ENCODE results near the gene USHBP1.
"Not testable (repeated sequence)": the region's sequence is repeated elsewhere in the genome, so short reads cannot be mapped to it uniquely, and the experiment has no call there.

Gene USHBP1

DNA sequence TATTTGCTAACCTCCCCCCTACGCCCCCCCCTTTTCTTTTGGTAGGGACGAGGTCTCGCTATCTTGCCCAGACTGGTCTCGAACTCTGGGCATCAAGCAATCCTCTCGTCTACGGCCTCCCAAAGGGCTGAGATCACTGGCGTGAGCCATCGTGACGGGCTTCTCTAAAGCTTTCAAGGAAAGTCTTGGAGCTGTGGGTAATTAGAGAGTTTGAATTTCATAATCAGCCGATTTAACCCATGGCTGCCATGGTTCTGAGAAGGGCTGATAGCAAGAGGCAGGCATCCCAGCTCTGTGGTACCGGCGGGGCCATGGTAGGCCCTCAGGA lies 39.4 kb upstream of the USHBP1 start:
- peaks cover 21% of the 10 kb centered on the region for H3K4me1 Mint-ChIP-seq
- H3K9me3 Mint-ChIP-seq = no peaks in the 10 kb centered on the region
- ATAC-seq (ENCODE audit: low read depth) (no peak), DNase-seq (ENCODE audit: low spot score in 2 of 2) (no peak)
- H3K27me3 Mint-ChIP-seq = no peaks in the 10 kb centered on the region
- H3K27ac Mint-ChIP-seq = no peak overlapping the region
- peak overlapping the region; percentile 78 for H3K4me3 Mint-ChIP-seq
- H3K36me3 Mint-ChIP-seq = no peaks in the 10 kb centered on the region

DNA sequence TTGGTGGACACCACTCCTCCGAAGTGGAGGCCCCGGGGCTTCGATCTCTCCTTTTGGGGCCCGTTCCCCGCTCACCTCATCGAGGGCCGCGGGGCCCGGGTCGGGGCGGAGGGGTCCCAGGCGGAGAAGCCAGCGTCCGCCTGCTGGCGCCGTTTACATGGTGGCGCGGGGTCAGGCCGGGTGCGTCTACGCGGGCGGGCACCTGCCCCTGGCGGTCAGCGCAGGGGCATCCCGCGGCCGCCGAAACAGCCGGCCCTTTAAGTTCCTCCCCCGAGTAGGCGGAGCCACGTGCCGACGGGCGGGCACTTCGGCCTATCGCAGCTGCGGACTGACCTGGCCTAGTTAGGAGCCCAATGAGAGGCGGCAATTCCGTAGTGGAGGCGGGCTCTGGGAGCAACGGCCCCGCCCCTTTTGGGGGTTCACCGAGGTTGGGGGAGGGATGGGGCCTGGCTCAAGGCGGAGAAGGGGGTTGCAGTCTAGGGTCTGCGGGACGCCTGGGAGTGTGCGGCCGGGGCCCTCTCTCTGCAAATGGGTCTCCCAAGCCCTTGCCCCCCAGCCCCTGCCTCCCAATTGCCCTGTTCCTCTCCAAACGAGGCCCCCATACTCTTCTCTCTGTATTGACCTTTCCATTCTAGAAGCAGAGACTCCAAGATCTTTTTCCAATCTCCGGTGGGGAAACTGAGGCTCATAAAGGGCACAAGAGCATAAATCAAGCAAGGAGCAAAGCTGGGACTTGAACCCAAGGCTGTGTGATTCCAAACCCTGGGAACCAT lies 38.8 kb upstream of the USHBP1 start, which contains the start of gene ABHD8:
TSS of gene ABHD8 (minus strand) at position 259 of the 773 bp plus-strand sequence. CDS start 1,809 bp downstream, outside the sequence.
- peak; percentile 67 for ATAC-seq (ENCODE audit: low read depth)
- Mint-ChIP-seq H3K4me1 (peaks cover 21% of the 10 kb centered on the region), H3K4me3 (peak within 1 kb of the TSS; percentile 78), H3K27me3 (no peaks in the 10 kb centered on the region), H3K27ac (peak within 1 kb of the TSS; percentile 37), H3K36me3 (no peaks in the 10 kb centered on the region), H3K9me3 (no peaks in the 10 kb centered on the region)
- DNase-seq (ENCODE audit: low spot score in 2 of 2) = peak; percentile 92 to 93

DNA sequence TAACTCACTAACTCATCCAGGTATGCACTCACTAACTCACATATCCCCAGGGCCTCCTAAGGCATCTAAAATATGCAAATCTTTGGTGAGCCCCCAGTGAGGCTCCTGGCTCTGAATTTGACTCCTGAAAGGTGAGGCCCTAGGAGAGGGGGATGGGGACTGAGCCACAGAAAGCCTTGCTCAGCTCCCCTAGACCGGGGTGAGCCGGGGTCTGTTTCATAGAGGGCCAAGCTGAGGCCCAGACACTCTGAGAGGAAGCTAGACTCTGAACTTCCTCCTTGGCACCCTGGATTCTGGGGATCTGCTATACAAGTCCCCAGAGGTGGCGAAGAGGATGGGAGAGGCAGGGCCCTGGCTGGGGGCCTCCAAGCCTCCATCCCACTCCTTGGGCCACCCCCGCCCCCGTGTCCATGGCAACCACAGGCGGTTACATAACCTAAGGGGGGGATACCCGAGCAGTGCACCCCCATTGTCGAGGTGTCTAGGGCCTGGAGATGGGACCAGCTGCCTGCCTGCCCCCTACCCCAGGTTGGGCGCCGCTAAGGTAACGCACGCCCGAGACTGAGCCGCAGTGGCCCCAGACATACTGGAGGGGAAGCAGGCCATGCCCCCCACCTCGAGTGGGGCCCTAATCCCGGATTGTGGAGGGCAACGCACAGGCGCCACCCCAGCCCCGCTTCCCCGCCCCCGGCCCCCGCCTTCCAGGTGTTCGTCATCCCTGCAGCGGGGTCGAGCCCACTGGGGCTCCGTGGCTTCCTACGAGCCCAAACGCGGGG lies 38.0 kb upstream of the USHBP1 start:
- no peak overlapping the region for H3K27ac Mint-ChIP-seq
- no peak for ATAC-seq (ENCODE audit: low read depth)

DNA sequence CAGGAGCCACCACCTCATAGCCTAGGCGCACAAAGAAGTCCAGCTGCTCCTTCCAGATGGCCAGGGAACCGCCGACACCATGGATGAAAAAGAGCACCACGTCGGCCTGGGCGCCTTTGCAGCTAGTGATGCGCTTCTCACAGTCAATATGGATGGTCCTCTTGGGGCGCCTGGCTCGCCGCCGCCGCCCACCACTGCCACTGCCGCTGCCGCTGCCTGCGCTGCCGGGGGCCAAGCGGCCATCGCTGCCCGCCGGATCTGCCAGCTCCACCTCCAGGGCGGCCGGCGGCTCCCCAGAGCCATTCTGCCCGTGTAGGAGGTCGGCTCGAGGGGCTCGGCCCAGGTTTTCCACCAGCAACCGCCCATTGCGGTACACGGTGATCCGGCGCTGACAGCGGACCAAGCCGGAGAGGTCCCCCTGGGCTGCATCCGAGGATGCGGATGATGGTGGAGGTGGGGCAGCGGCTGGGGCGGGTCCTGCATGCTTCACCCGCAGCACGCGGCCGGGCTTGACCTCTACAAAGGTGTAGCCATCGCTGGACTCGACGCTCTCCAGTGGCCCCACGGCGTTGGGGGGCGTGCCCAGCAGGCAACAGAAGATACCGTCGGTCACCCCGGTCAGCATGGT lies 36.6 kb upstream of the USHBP1 start:
- Mint-ChIP-seq H3K9me3 (no peaks in the 10 kb centered on the region), H3K4me1 (peaks cover 13% of the 10 kb centered on the region), H3K27ac (no peak overlapping the region), H3K27me3 (no peaks in the 10 kb centered on the region), H3K4me3 (no peak overlapping the region), H3K36me3 (no peaks in the 10 kb centered on the region)
- DNase-seq (ENCODE audit: low spot score in 2 of 2) (no peak), ATAC-seq (ENCODE audit: low read depth) (no peak)

More for the DNA sequence above, 38.0 kb upstream of the USHBP1 start:
- Mint-ChIP-seq H3K4me1 (peaks cover 16% of the 10 kb centered on the region), H3K27me3 (no peaks in the 10 kb centered on the region), H3K9me3 (no peaks in the 10 kb centered on the region), H3K36me3 (no peaks in the 10 kb centered on the region), H3K4me3 (peak overlapping the region; percentile 78)
- DNase-seq (ENCODE audit: low spot score in 2 of 2) = peak in 1 of 2 donors; percentile 55

DNA sequence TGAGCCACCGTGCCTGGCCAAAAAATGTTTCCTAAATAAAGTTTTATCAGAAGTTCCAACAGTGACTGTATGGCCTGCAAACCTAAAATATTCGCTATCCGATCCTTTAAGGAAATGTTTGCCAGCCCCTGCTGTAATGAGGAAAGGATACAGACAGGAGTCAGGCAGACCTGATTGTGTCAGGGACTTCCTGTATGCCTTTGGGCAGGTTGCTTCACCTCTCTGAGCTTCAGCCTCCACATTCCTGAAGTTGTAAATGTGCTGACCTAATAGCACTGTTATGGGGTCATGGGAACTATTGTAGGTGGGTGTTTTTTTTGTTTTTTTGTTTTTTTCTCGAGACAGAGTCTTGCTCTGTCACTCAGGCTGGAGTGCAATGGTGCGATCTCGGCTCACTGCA lies 32.4 kb upstream of the USHBP1 start:
- Mint-ChIP-seq H3K27me3 (no peaks in the 10 kb centered on the region), H3K4me3 (no peak overlapping the region), H3K27ac (no peak overlapping the region), H3K4me1 (peaks cover 4% of the 10 kb centered on the region), H3K9me3 (no peaks in the 10 kb centered on the region), H3K36me3 (no peaks in the 10 kb centered on the region)
- no peak for ATAC-seq (ENCODE audit: low read depth)
- DNase-seq (ENCODE audit: low spot score in 2 of 2) = no peak

DNA sequence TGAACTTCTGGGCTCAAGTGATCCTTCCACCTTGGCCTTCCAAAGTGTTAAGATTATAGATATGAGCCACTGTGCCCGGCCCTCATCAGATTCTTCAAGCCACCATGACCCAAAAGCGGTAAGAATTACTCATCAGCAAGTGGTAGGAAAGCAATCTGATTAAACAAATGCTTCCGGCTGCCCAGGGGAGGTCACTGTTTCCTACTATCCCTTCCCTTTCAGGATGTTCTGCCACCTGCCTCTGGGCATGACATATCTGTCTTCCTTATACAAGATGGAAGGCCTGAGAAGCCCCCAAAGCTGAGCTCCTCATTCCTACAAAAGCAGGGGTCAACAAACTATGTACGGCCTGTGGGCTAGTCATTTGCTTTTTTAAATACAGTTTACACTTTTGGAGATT lies 31.7 kb upstream of the USHBP1 start:
- Mint-ChIP-seq H3K36me3 (no peaks in the 10 kb centered on the region), H3K4me1 (peaks cover 5% of the 10 kb centered on the region), H3K4me3 (no peak overlapping the region), H3K27ac (no peak overlapping the region), H3K27me3 (no peaks in the 10 kb centered on the region), H3K9me3 (no peaks in the 10 kb centered on the region)
- DNase-seq (ENCODE audit: low spot score in 2 of 2) (no peak), ATAC-seq (ENCODE audit: low read depth) (no peak)

DNA sequence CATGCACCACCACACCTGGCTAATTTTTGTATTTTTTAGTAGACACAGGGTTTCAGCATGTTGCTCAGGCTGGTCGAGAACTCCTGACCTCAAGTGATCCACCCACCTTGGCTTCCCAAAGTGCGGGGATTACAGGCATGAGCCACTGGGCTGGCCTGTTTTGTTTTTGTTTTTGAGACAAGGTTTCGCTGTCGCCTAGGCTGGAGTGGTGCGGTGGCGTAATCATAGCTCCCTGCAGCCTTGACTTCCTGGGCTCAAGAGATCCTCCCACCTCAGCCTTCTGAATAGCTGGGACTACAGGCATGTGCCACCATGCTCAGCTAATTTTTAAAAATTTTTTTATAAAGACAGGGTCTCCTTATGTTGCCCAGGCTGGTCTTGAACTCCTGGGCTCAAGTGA lies 31.0 kb upstream of the USHBP1 start:
- H3K9me3 Mint-ChIP-seq; ATAC-seq (ENCODE audit: low read depth); H3K4me3 Mint-ChIP-seq; H3K27ac Mint-ChIP-seq; H3K36me3 Mint-ChIP-seq; DNase-seq (ENCODE audit: low spot score in 2 of 2); H3K27me3 Mint-ChIP-seq; H3K4me1 Mint-ChIP-seq: not testable (repeated sequence)

DNA sequence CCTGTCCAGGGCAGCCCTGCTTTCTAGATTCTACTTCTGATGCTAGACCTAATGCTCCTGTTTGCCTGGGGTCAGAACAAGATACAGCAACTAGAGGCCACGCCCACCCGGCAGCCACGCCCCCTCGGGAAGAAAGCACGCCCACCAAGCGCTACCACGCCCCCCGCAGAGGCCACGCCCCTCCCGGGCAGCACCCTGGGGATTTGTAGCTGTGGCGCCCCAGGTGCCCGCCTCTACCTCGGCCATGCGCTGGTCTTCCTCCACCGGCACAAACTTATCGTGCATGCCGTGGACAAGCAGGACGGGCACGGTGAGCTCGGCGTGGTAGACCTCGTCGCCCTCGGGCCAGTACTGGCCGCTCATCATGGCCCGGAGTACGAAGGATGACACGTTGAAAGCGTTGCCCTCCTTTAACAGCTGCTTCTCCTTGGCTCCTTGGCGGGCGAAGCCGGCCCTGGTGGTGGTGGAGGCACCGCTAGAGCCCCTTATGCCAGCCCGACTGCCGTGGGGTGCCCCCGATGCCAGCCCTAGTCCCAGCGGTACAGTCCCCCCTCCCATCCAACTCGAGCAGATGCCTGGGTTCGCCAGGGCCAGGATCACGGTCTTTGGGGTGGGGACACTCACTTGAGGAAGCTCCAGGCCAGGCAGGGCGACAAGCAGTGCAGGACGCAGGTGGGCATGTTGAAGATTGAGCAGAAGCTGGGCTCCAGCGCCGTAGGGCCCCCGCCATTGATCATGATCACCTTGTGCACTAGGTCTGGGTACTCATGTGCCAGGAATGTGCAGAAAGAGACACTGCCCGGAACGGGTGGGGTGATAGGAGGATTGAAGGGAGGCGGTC lies 29.7 kb upstream of the USHBP1 start:
- no peaks in the 10 kb centered on the region for H3K36me3 Mint-ChIP-seq
- no peak overlapping the region for H3K27ac Mint-ChIP-seq
- ATAC-seq (ENCODE audit: low read depth) (peak; percentile 26), DNase-seq (ENCODE audit: low spot score in 2 of 2) (peak; percentile 60 to 82)
- H3K4me1 Mint-ChIP-seq = peaks cover 5% of the 10 kb centered on the region
- no peaks in the 10 kb centered on the region for H3K9me3 Mint-ChIP-seq
- H3K4me3 Mint-ChIP-seq = no peak overlapping the region
- H3K27me3 Mint-ChIP-seq = no peaks in the 10 kb centered on the region

DNA sequence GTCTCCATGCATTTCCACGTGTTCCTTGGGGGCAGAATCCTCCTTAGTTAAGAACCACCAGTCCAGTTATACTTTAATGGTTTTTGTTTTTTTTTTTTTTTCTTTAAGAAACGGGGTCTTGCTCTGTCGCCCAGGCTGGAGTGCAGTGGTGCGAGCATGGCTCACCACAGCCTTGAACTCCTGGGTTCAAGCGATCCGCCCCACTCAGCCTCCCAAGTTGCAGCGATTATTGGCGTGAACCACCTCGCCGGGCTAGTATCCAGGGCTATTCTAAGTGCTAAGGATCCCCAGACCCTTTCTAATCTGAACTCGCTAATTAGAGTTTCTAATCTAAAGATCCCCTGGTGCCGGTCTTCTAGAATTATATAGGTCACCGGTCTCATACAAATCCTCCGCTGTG lies 29.1 kb upstream of the USHBP1 start:
- Mint-ChIP-seq H3K4me1 (peaks cover 5% of the 10 kb centered on the region), H3K4me3 (no peak overlapping the region), H3K9me3 (no peaks in the 10 kb centered on the region), H3K36me3 (no peaks in the 10 kb centered on the region), H3K27me3 (no peaks in the 10 kb centered on the region), H3K27ac (no peak overlapping the region)
- ATAC-seq (ENCODE audit: low read depth) (no peak), DNase-seq (ENCODE audit: low spot score in 2 of 2) (no peak)

DNA sequence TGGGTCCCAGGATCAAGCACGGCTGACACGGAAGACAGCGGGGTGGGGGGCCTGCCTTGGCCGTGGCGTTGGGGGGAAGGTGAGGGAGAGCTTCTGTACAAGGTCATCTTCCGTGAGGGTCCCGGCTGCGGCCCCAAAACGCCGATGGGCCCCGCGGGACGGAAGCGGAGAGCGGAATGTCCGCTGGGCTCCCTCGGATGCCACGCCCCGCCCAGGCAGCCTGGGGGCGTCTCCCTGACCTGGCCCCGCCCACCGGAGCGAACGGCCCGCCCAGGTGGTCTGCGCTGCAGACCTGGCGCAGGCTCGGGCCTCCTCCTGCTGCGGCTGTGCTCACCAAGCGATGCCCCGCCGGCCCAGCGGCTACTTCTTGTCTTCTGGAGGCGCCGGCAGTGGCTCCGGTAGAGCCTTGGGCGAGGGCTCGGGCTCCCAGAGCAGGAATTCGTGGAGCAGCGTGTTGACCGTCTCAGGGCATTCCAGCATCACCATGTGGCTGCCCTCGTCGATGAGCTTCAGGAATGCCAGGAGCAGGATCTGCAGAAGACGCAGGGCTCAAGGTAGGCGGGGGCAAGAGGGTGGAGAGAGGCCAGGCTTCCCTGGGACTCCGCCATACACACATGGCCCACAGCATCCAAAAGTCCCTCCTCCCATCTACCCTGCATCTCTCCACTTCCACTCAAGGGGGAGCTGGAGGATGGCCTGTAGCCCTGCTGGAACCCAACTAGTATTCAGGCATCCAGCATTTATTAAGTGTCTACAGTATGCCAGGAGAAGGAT lies 27.9 kb upstream of the USHBP1 start:
- ATAC-seq (ENCODE audit: low read depth) (peak; percentile 89), DNase-seq (ENCODE audit: low spot score in 2 of 2) (peak; percentile 81 to 87)
- Mint-ChIP-seq H3K36me3 (no peaks in the 10 kb centered on the region), H3K27me3 (no peaks in the 10 kb centered on the region), H3K27ac (no peak overlapping the region), H3K4me1 (peaks cover 5% of the 10 kb centered on the region), H3K9me3 (no peaks in the 10 kb centered on the region), H3K4me3 (peak overlapping the region; percentile 82)

DNA sequence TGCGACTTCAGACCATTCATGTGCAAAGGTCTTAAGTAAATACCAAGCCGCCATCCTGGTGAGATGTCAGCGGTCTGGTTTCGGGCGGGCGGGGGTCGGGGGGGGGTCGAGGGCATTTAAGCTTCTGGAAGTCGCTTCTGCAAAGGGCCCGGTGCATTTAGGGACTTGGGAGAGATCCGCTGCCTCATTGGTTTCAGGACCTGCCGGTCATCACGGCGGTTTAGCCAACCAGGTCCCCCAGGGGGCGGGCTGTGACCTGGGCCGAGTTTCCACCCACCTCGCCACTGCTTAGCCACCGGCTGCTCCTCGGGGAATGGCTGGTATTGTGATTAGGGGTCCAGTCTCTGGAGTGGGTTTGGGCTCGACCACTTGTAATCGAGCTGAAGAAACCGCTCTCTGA lies 24.9 kb upstream of the USHBP1 start:
- H3K27me3 Mint-ChIP-seq = no peaks in the 10 kb centered on the region
- H3K4me1 Mint-ChIP-seq = peaks cover 5% of the 10 kb centered on the region

DNA sequence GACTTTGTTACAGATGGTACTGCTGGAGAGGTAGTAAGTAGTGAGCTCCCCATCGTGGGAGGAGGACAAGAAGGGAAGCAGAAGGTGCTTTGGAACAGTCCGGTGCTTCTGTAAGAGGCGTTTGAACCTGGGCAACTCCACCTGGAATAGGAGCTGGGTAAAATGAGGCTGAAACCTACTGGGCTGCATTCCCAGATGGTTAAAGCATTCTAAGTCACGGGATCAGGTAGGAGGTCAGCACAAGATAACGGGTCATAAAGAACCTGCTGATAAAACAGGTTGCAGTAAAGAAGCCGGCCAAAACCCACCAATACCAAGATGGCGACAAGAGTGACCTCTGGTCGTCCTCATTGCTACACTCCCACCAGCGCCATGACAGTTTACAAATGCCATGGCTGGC lies 22.2 kb upstream of the USHBP1 start:
- no peak overlapping the region for H3K27ac Mint-ChIP-seq
- H3K27me3 Mint-ChIP-seq = no peaks in the 10 kb centered on the region
- H3K9me3 Mint-ChIP-seq = no peaks in the 10 kb centered on the region
- H3K36me3 Mint-ChIP-seq = no peaks in the 10 kb centered on the region
- ATAC-seq (ENCODE audit: low read depth) = no peak
- H3K4me3 Mint-ChIP-seq = no peak overlapping the region
- peaks cover 5% of the 10 kb centered on the region for H3K4me1 Mint-ChIP-seq
- no peak for DNase-seq (ENCODE audit: low spot score in 2 of 2)

More for the DNA sequence above, 24.9 kb upstream of the USHBP1 start:
- Mint-ChIP-seq H3K36me3 (no peaks in the 10 kb centered on the region), H3K9me3 (no peaks in the 10 kb centered on the region), H3K4me3 (no peak overlapping the region), H3K27ac (no peak overlapping the region)
- DNase-seq (ENCODE audit: low spot score in 2 of 2) (peak in 1 of 2 donors; percentile 56), ATAC-seq (ENCODE audit: low read depth) (no peak)

DNA sequence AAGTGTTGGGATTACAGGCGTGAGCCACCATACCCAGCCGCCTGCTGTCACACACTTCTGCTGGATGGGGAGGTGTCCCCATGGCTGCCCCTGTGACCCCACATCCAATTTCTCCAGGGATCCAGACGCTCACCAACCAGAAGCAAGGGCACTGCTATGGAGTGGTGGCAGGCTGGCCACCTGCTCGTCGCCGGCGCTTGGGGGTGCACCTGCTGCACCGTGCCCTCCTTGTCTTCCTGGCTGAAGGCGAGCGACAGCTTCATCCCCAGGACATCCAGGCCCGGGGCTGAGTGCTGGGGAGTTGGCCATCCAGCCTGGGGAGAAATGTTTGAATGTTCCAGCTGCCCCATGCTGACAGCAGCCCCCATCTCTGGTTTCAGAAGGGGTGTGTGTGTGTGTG lies 21.7 kb upstream of the USHBP1 start:
- ATAC-seq (ENCODE audit: low read depth) (no peak), DNase-seq (ENCODE audit: low spot score in 2 of 2) (no peak)
- Mint-ChIP-seq H3K4me3 (no peak overlapping the region), H3K27me3 (no peaks in the 10 kb centered on the region), H3K36me3 (no peaks in the 10 kb centered on the region), H3K9me3 (no peaks in the 10 kb centered on the region), H3K4me1 (peaks cover 8% of the 10 kb centered on the region), H3K27ac (no peak overlapping the region)

All from memory B cell (primary cell).